ENCODE measurements around the gene RSRC1.

Gene RSRC1

DNA sequence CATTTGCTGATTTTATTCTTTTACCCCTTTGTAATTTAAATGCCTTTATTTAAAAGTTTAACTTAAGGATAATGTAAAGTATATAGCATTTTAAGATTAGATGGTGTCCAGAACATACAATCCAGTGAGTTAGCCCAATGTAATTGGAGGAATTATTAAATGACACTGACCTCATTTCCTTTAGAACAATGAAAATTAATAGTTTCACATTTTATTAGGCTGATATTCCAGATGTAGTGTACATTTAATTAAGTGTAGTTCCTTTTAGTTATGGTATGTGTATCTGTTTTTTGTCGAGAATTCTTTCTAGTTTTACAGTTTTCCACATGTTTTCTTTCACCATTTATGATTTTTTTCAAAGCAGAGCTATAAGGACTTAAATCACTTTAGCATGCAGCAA, 75.8 kb downstream of the RSRC1 start:
- TF ChIP-seq, protein P1, sequence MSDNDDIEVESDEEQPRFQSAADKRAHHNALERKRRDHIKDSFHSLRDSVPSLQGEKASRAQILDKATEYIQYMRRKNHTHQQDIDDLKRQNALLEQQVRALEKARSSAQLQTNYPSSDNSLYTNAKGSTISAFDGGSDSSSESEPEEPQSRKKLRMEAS (IDR thresholded peaks at IDR 0.05) = no peak
- TF ChIP-seq TCF12 (IDR thresholded peaks at IDR 0.05; ENCODE audit: low read depth) = no peak
- no peak for TF ChIP-seq TEAD4 (IDR thresholded peaks at IDR 0.05)
- TF ChIP-seq CEBPB (IDR thresholded peaks at IDR 0.05) = no peak
- no peak for TF ChIP-seq ZBTB7A (IDR thresholded peaks at IDR 0.05; ENCODE audit: low read depth)
- no peak for TF ChIP-seq RAD21 (IDR thresholded peaks at IDR 0.05; ENCODE audit: low read depth)
- TF ChIP-seq, protein P2, sequence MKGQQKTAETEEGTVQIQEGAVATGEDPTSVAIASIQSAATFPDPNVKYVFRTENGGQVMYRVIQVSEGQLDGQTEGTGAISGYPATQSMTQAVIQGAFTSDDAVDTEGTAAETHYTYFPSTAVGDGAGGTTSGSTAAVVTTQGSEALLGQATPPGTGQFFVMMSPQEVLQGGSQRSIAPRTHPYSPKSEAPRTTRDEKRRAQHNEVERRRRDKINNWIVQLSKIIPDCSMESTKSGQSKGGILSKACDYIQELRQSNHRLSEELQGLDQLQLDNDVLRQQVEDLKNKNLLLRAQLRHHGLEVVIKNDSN (IDR thresholded peaks at IDR 0.05) = no peak
- TF ChIP-seq YY1 (IDR thresholded peaks at IDR 0.05; ENCODE audit: low read depth) = no peak
- no peak for TF ChIP-seq CREB1 (IDR thresholded peaks at IDR 0.05; ENCODE audit: low read depth)
- TF ChIP-seq REST (IDR thresholded peaks at IDR 0.05; ENCODE audit: low read depth) = no peak
- TF ChIP-seq FOXM1 (IDR thresholded peaks at IDR 0.05; ENCODE audit: borderline replicate concordance, low read depth) = no peak
- no peak for TF ChIP-seq EGR1 (IDR thresholded peaks at IDR 0.05)
- TF ChIP-seq TAF1 (IDR thresholded peaks at IDR 0.05; ENCODE audit: low read depth) = no peak

DNA sequence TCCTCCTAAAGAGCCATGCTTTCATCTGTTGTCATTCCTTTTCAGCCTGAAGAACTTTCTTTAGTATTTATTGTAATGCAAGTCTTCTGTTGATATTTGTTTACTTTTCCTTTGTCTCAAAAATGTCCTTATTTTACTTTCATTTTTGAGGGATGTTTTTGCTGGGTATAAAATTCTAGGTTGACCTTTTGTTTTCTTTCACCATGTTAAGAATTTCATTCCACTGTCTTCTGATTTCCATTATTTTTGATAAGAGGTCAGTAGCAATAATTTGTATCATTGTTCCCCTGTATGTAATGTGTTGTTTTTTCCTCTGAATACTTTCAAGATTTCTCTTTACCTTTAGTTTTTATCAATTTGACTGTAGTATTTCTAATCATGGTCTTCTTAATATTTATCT, 91.1 kb downstream of the RSRC1 start:
- no peak for TF ChIP-seq RAD21 (IDR thresholded peaks at IDR 0.05; ENCODE audit: low read depth)
- no peak for TF ChIP-seq FOXM1 (IDR thresholded peaks at IDR 0.05; ENCODE audit: borderline replicate concordance, low read depth)
- TF ChIP-seq EGR1 (IDR thresholded peaks at IDR 0.05) = no peak
- no peak for TF ChIP-seq REST (IDR thresholded peaks at IDR 0.05; ENCODE audit: low read depth)
- no peak for TF ChIP-seq NFIC (IDR thresholded peaks at IDR 0.05)
- no peak for TF ChIP-seq CREB1 (IDR thresholded peaks at IDR 0.05; ENCODE audit: low read depth)
- TF ChIP-seq TCF12 (IDR thresholded peaks at IDR 0.05; ENCODE audit: low read depth) = no peak
- no peak for TF ChIP-seq TEAD4 (IDR thresholded peaks at IDR 0.05)
- no peak for TF ChIP-seq CEBPB (IDR thresholded peaks at IDR 0.05)
- no peak for TF ChIP-seq YY1 (IDR thresholded peaks at IDR 0.05; ENCODE audit: low read depth)
- no peak for TF ChIP-seq ZBTB7A (IDR thresholded peaks at IDR 0.05; ENCODE audit: low read depth)

DNA sequence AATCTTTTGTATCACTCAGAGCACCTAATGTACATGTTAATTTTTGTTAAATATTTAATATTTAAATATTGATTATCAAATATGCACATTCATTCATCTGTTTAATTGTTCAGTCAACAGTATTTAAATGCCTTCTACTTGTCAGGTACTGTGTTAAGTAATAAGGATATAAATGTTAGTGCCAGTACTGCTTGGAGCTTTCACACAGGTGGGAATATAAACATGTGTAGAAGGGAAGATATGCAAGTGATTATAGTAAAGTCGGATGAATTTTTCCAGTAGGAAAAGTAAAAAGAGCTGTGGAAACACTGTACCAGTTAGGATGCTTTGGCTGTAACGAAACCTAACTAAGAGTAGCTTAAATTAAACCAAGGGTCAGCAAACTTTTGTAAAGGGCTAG, 95.4 kb downstream of the RSRC1 start:
- TF ChIP-seq EP300 (IDR thresholded peaks at IDR 0.05; ENCODE audit: borderline replicate concordance) (no peak), TCF12 (IDR thresholded peaks at IDR 0.05; ENCODE audit: low read depth) (no peak), EGR1 (IDR thresholded peaks at IDR 0.05) (no peak), TEAD4 (IDR thresholded peaks at IDR 0.05) (no peak), TAF1 (IDR thresholded peaks at IDR 0.05; ENCODE audit: low read depth) (no peak), FOXM1 (IDR thresholded peaks at IDR 0.05; ENCODE audit: borderline replicate concordance, low read depth) (no peak), YY1 (IDR thresholded peaks at IDR 0.05; ENCODE audit: low read depth) (no peak)

GRCh38 chr3:158205994-158206393, 96.1 kb downstream of the RSRC1 start:
- TF ChIP-seq RAD21 (IDR thresholded peaks at IDR 0.05; ENCODE audit: low read depth) (no peak), YY1 (IDR thresholded peaks at IDR 0.05; ENCODE audit: low read depth) (no peak), NFIC (IDR thresholded peaks at IDR 0.05) (no peak), REST (IDR thresholded peaks at IDR 0.05; ENCODE audit: low read depth) (no peak), EGR1 (IDR thresholded peaks at IDR 0.05) (no peak), ZBTB7A (IDR thresholded peaks at IDR 0.05; ENCODE audit: low read depth) (no peak), TCF12 (IDR thresholded peaks at IDR 0.05; ENCODE audit: low read depth) (no peak), TEAD4 (IDR thresholded peaks at IDR 0.05) (no peak), CREB1 (IDR thresholded peaks at IDR 0.05; ENCODE audit: low read depth) (no peak), CEBPB (IDR thresholded peaks at IDR 0.05) (no peak), EP300 (IDR thresholded peaks at IDR 0.05; ENCODE audit: borderline replicate concordance) (no peak), TAF1 (IDR thresholded peaks at IDR 0.05; ENCODE audit: low read depth) (no peak), FOXM1 (IDR thresholded peaks at IDR 0.05; ENCODE audit: borderline replicate concordance, low read depth) (no peak)
- TF ChIP-seq, protein P1 (IDR thresholded peaks at IDR 0.05) = no peak
- TF ChIP-seq, protein P2 (IDR thresholded peaks at IDR 0.05) = no peak

Data from Ishikawa (cell line).